WERI-Rb-1 (cell line): ENCODE measurements around the gene NHLRC3.
A peak's percentile ranks its signal among the peaks of the same experiment; 100 is the strongest.
"Not testable (repeated sequence)": the region's sequence is repeated elsewhere in the genome, so short reads cannot be mapped to it uniquely, and the experiment has no call there.

Experiments
- DNase-seq: peaks from one replicate; pipeline ENCODE4 v3.0.0-alpha.2; 2020
- H3K27ac ChIP-seq: fragments of 250-450 bp; sonication (Bioruptor Pico); 2 replicates; pipeline ENCODE4 v1.5.1; 2020; ENCODE audit warnings: mild to moderate bottlenecking, moderate library complexity
- H3K27me3 ChIP-seq: fragments of 250-450 bp; sonication (Bioruptor Pico); 2 replicates; pipeline ENCODE4 v1.5.1; 2021; ENCODE audit warnings: mild to moderate bottlenecking, low read depth, moderate library complexity; ENCODE audit not compliant: insufficient read depth, severe bottlenecking
- H3K36me3 ChIP-seq: fragments of 250-450 bp; sonication (Bioruptor Pico); 2 replicates; pipeline ENCODE4 v1.5.1; 2020; ENCODE audit warnings: mild to moderate bottlenecking, moderate library complexity
- H3K4me3 ChIP-seq: 2 replicates; pipeline ENCODE4 v1.5.1; 2011; ENCODE audit warnings: low read depth, mild to moderate bottlenecking, control low read depth, low read length
- H3K9me3 ChIP-seq: fragments of 250-450 bp; sonication (Bioruptor Pico); 2 replicates; pipeline ENCODE4 v1.5.1; 2021; ENCODE audit warnings: mild to moderate bottlenecking, moderate library complexity; ENCODE audit not compliant: severe bottlenecking
- CTCF ChIP-seq: IDR thresholded peaks from 2 replicates; pipeline ENCODE4 v1.5.1; 2011; ENCODE audit warnings: low read depth, mild to moderate bottlenecking, control low read depth, inconsistent platforms, low read length

The NHLRC3 gene

DNA sequence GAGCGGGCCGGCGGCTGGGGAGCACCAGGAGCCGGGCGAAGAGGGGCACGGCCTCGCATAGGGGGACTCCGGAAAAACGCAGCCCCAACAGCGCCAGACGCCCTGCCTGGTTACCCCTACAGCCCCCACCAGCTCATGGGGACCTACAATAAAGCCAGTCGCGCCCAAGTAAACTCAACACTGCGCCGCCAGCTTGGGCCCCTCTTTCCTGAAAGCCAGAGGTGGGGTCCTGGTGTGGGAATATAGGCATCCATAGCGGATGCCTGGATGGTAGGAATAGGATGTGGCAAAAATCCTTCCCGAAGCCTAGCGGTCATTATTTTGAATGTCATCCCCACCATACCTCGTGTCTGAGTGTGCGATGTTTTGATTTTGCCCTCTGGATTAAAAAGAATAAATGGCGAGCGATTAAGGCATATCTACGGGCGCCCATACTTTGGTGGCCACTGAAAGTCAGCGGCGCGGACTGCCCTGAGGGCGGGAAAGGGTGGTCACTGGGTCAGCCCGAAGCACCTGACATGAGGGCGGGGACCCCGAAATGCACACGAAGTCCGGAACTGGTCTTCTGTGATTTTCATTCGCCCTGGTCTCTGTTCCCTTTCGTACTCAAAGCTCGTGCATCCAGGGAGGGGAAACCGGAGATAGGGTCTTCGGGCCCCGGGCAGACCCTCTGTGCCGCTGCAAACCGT lies at the start of gene NHLRC3, which contains the start of gene PROSER1:
NHLRC3 (plus strand) TSS at position 577 of the 689 bp plus-strand sequence. CDS start 184 bp downstream, outside the sequence.
PROSER1 (minus strand) TSS at position 210 of the 689 bp plus-strand sequence. CDS start 847 bp downstream, outside the sequence.
- Histone ChIP-seq H3K9me3 (no peaks in the 10 kb centered on the region), H3K27ac (peak within 1 kb of the TSS; percentile 90), H3K27me3 (no peaks in the 10 kb centered on the region), H3K36me3 (peaks cover 5% of the 10 kb centered on the region; the same call in 1 of the 2 replicates), H3K4me3 (peak within 1 kb of the TSS; percentile 72)
- peak; percentile 91 for DNase-seq
- no peak for TF ChIP-seq CTCF

GRCh38 chr13:38990693-38991092 lies 47.6 kb upstream of the NHLRC3 start, which contains the start of gene STOML3:
Gene STOML3, minus strand, starts transcription at chr13:38990831. Its CDS starts 110 bp downstream, at chr13:38990721.
- no peak for DNase-seq
- Histone ChIP-seq H3K9me3 (no peaks in the 10 kb centered on the region), H3K36me3 (no peaks in the 10 kb centered on the region), H3K4me3 (no peak within 1 kb of the TSS), H3K27ac (no peak within 1 kb of the TSS), H3K27me3 (no peaks in the 10 kb centered on the region)
- TF ChIP-seq CTCF = no peak

GRCh38 chr13:38993381-38993780 lies 44.9 kb upstream of the NHLRC3 start:
- Histone ChIP-seq H3K27me3 (no peaks in the 10 kb centered on the region), H3K36me3 (no peaks in the 10 kb centered on the region), H3K4me3 (no peak overlapping the region), H3K27ac (no peak overlapping the region), H3K9me3 (no peaks in the 10 kb centered on the region)
- TF ChIP-seq CTCF = no peak
- DNase-seq = no peak

- H3K36me3 ChIP-seq = no peaks in the 10 kb centered on the region
- TF ChIP-seq CTCF = no peak
- no peak for DNase-seq
- H3K27ac ChIP-seq = no peak overlapping the region
- H3K4me3 ChIP-seq = no peak overlapping the region
- no peaks in the 10 kb centered on the region for H3K27me3 ChIP-seq
- no peaks in the 10 kb centered on the region for H3K9me3 ChIP-seq
These were observed 39.5 kb upstream of the NHLRC3 start for GRCh38 chr13:38998739-38999138.

DNA sequence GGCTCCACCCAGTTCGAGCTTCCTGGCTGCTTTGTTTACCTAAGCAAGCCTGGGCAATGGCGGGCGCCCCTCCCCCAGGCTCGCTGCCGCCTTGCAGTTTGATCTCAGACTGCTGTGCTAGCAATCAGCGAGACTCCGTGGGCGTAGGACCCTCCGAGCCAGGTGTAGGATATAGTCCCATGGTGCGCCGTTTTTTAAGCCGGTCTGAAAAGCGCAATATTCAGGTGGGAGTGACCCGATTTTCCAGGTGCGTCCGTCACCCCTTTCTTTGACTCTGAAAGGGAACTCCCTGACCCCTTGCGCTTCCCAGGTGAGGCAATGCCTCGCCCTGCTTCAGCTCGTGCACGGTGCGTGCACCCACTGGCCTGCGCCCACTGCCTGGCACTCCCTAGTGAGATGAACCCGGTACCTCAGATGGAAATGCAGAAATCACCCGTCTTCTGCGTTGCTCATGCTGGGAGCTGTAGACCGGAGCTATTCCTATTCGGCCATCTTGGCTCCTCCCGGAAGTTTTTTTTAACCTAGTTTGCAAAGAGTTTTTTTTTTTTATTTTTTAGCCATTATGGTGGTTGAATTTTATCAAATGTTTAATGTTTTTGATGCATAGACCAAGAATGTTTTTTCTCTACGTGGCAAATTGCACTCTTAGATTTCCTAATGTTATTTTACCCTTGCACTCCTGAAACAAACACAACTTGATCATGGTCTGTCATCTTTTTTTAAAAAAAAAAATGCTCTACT lies 31.7 kb upstream of the NHLRC3 start:
- not testable (repeated sequence) for H3K4me3 ChIP-seq, H3K27ac ChIP-seq, DNase-seq, H3K9me3 ChIP-seq, H3K27me3 ChIP-seq, H3K36me3 ChIP-seq

GRCh38 chr13:39012608-39013007 lies 25.6 kb upstream of the NHLRC3 start:
- H3K27me3 ChIP-seq = no peaks in the 10 kb centered on the region
- no peak overlapping the region for H3K4me3 ChIP-seq
- DNase-seq = peak; percentile 8
- peaks cover 9% of the 10 kb centered on the region for H3K36me3 ChIP-seq
- TF ChIP-seq CTCF = 0 out of 2 replicates have a peak, but pooled peaks have one; percentile 16
- no peaks in the 10 kb centered on the region for H3K9me3 ChIP-seq
- no peak overlapping the region for H3K27ac ChIP-seq
